ENCODE data around the gene OR4K2. TPM values are rescaled to one million over a fixed set of nuclear protein-coding genes. Genes with fewer than 3 reads are reported as not detected.
"Not testable (repeated sequence)": the region's sequence is repeated elsewhere in the genome, so short reads cannot be mapped to it uniquely, and the experiment has no call there.

Gene OR4K2, protein sequence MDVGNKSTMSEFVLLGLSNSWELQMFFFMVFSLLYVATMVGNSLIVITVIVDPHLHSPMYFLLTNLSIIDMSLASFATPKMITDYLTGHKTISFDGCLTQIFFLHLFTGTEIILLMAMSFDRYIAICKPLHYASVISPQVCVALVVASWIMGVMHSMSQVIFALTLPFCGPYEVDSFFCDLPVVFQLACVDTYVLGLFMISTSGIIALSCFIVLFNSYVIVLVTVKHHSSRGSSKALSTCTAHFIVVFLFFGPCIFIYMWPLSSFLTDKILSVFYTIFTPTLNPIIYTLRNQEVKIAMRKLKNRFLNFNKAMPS
- not detected in 2 replicates for total RNA-seq (2014; rRNA removed; shearing (Covaris generic); ENCODE audit: low replicate concordance)

DNA sequence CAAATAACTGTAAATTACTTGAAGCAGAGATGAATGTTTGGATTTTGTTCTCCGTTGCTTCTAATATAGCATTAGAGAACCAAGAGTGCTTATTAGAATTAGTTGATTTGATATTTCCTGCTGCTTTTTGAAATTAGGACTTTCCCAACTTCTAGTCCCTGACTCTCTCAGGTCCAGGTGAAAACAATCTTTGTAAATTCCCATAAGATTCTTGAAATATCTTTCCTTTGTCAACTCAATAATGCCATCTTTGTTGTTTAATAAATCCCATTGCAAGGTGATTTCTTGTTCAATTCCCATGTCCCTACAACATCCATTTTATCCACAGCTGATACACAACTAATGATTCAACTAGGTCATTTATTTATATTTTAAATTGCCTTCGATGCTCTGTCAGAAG, at the start of gene OR4K2:
OR4K2 (plus strand) TSS at position 301 of the 400 bp plus-strand sequence. CDS start 1,126 bp downstream, outside the sequence.
- Histone ChIP-seq H3K27me3 (no peaks in the 10 kb centered on the region), H3K9me3 (no peaks in the 10 kb centered on the region), H3K36me3 (no peaks in the 10 kb centered on the region), H3K4me3 (no peak within 1 kb of the TSS)
- no peak for DNase-seq

DNA sequence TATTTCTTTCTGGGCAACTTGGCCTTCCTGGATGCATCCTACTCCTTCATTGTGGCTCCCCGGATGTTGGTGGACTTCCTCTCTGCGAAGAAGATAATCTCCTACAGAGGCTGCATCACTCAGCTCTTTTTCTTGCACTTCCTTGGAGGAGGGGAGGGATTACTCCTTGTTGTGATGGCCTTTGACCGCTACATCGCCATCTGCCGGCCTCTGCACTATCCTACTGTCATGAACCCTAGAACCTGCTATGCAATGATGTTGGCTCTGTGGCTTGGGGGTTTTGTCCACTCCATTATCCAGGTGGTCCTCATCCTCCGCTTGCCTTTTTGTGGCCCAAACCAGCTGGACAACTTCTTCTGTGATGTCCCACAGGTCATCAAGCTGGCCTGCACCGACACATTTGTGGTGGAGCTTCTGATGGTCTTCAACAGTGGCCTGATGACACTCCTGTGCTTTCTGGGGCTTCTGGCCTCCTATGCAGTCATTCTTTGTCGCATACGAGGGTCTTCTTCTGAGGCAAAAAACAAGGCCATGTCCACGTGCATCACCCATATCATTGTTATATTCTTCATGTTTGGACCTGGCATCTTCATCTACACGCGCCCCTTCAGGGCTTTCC, 47.2 kb upstream of the OR4K2 start:
- not testable (repeated sequence) for H3K4me3 ChIP-seq, DNase-seq

DNA sequence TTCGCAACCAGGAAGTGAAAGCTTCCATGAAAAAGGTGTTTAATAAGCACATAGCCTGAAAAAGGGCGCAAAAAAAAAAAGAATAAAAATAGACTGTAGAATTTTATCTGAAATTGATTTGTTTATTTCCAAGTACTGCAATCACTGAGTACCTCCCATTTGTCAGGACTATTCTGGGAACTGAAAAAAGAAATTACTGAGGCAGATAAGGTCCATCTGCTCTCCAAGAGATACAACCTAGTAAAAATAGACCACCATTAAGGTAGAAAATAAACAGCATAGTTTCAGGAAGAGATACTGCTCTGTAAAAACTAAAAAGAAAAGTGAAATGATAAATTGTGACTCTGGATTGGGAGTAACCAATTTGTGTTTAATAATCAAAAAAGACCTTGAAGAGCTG, 46.6 kb upstream of the OR4K2 start:
- no peaks in the 10 kb centered on the region for H3K9me3 ChIP-seq
- DNase-seq = no peak
- H3K4me3 ChIP-seq = no peak overlapping the region
- H3K36me3 ChIP-seq = no peaks in the 10 kb centered on the region
- no peaks in the 10 kb centered on the region for H3K27me3 ChIP-seq

More for the DNA sequence above, 47.2 kb upstream of the OR4K2 start:
- H3K9me3 ChIP-seq, H3K27me3 ChIP-seq, H3K36me3 ChIP-seq: not testable (repeated sequence)

DNA sequence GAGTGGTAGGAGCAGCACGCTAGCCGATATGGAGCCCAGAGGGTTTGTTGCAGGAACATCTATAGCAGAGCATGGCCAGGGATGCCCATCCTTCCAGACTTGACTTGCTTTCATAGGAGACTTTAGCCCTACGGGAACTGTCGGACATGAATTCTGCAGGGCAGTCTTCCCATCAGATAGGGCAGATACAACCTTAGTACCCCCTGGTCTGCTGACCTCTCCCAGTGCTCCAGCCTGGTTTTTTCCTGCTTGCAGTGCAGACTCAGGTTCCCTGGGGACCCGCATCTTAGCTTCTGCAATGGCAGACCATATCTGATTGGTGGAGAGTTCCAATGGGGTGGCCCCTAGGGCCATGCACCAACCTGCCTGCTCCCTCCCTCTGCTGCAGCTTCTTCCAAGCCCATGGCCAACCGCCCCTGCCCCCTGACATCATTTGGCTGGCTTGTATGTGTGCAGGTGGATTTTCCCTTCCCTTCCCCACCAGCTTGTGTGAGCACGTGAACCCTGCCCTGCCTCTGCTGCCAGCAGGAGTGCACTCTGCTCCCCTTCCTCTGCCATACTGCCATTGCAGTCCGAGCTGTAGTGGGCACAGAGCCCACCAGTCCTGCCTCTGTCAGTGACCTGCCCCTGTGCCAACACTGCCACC, 40.6 kb upstream of the OR4K2 start:
- not testable (repeated sequence) for H3K9me3 ChIP-seq, H3K4me3 ChIP-seq, H3K36me3 ChIP-seq, DNase-seq, H3K27me3 ChIP-seq

DNA sequence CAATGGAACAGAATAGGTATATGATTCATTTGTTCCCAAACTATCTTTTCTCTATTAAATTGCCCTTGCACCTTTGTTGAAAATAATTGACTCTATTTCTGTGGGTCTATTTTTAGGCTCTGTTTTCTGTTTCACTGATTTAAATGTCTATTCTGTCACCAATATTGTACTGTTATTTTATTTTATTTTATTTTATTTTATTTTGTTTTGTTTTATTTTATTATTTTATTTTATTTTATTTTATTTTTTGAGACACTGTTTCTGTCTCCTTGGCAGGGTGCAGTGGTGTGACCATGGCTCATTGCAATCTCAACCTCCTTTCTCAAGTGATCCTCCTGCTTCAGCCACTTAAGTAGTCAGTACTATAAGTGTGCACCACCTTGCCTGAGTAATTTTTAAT, 36.5 kb upstream of the OR4K2 start:
- no peaks in the 10 kb centered on the region; the same call in 1 of the 2 replicates for H3K9me3 ChIP-seq
- DNase-seq = no peak
- no peaks in the 10 kb centered on the region for H3K27me3 ChIP-seq
- no peak overlapping the region for H3K4me3 ChIP-seq
- no peaks in the 10 kb centered on the region for H3K36me3 ChIP-seq

DNA sequence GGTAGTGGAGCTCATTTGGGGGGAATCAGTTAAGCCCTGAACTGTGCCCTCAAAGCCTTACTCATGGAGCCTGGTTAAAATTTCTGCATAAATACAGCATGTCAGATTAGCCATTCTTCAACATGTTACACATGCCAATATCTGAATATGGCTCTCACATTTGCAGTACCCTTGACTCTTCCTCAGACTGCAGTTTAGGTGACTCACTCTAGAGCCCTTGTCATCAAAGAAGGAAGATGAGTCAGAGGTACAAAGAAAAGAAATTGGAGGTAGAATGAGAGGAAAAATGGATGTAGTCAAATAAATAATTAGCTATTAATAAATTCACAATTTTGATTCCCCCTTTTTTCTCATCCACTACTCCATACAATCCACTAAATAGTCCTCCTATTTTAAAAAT, 23.6 kb upstream of the OR4K2 start:
- Histone ChIP-seq H3K4me3 (no peak overlapping the region), H3K36me3 (no peaks in the 10 kb centered on the region), H3K9me3 (no peaks in the 10 kb centered on the region), H3K27me3 (no peaks in the 10 kb centered on the region)
- no peak for DNase-seq

DNA sequence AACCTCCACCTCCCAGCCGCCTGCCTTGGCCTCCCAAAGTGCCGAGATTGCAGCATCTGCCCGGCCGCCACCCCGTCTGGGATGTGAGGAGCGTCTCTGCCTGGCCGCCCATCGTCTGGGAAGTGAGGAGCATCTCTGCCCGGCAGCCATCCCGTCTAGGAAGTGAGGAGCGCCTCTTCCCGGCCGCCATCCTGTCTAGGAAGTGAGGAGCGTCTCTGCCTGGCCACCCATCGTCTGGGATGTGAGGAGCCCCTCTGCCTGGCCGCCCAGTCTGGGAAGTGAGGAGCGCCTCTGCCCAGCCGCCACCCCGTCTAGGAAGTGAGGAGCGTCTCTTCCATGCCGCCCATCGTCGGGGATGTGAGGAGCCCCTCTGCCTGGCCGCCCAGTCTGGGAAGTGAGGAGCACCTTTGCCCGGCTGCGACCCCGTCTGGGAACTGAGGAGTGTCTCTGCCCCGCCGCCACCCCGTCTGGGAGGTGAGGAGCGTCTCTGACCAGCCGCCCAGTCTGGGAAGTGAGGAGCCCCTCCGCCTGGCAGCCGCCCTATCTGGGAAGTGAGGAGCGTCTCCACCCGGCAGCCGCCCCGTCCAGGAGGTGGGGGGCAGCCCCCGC, 8.8 kb upstream of the OR4K2 start:
- not testable (repeated sequence) for H3K27me3 ChIP-seq, H3K4me3 ChIP-seq, DNase-seq, H3K36me3 ChIP-seq, H3K9me3 ChIP-seq

DNA sequence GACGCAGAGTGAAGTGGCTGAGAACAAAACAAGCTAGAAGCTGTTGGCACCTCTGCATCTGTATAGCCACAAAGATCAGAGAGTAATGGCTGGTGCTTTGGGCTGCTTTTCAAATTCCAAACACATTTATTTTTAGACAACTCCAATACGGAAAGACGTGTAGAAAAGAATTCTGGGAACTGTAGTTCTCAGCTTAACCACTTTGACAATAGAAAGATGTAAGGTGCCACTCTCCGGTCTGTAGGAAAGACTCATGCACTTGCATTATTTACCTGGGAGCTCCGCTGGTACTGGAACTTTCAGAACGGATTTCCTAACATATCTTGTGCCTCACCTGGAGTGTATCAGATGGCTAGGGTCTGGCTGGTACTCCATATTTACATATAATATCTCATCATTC, 1.8 kb upstream of the OR4K2 start:
- no peaks in the 10 kb centered on the region for H3K27me3 ChIP-seq
- H3K36me3 ChIP-seq = no peaks in the 10 kb centered on the region
- no peaks in the 10 kb centered on the region for H3K9me3 ChIP-seq
- DNase-seq = no peak
- H3K4me3 ChIP-seq = no peak overlapping the region

DNA sequence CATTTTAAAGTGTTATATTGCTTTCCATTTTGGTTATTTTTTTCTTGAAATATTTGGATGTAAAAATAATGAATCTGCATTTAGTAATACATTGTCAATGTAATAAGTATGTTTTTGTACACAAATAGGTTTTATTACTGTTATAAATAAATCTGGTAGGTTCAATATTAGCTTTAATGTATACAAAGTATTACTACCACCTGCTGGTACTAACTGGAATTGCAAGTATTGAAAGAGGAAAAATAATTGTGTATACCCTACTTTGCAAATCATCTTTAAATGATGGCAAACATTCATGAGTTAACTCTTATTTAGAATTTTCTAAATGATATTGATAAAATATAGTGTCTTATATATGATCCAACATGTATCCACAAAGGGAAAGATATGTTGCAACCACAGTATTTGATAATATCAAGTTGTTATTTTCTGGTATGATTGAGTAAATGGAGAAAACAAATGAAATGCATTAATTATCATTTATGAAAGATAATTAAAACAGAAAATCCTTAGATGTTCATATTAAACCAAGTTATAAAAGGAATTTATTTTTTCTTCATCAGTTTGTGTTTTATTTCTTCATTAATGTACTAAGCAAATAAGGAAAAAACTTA, 3.2 kb downstream of the OR4K2 start:
- Histone ChIP-seq H3K9me3 (no peaks in the 10 kb centered on the region), H3K27me3 (no peaks in the 10 kb centered on the region), H3K36me3 (no peaks in the 10 kb centered on the region), H3K4me3 (no peak overlapping the region)
- DNase-seq = no peak

DNA sequence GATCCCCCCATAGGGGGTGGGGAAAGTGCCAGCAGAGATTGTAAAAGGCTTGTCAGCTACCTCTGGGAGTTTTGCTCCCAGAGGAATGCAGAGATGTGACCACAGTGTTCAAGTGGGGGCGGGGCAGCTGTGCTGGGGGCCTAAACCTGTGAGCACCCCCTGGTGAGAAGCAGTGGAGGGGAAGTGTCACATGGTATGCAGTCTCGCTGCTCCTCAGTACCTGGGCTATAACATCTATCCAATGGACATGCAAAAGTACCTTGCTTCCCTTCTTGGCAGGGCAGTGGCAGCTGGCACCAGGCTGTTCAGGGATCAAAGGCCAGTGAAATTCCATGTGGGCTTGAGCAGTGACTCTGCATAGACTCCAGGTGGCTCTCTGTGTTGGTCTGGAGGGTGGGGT, 20.3 kb downstream of the OR4K2 start:
- Histone ChIP-seq H3K9me3 (peaks cover 3% of the 10 kb centered on the region; the same call in 1 of the 2 replicates), H3K4me3 (no peak overlapping the region), H3K36me3 (no peaks in the 10 kb centered on the region), H3K27me3 (no peaks in the 10 kb centered on the region)
- DNase-seq = no peak

DNA sequence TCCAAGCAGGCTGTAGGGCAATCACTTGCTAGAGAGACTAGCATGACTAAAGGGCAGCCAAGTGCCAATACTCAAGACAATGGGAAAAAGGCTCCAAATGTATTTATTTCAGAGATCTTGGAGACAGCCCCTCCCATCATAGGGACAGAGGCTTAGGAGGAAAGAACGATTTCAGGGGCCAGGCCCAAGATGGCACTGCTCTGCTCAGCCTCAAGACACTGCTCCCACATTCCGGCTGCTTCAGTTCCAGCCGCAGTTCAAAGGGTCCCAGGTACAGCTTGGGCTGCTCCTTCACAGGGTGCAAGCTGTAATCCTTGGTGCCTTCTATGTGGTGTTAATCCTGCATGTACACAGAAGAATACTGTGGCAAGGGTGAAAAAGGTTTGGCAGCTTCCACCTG, 26.1 kb downstream of the OR4K2 start:
- Histone ChIP-seq H3K27me3 (no peaks in the 10 kb centered on the region), H3K9me3 (no peaks in the 10 kb centered on the region), H3K4me3 (no peak overlapping the region), H3K36me3 (no peaks in the 10 kb centered on the region)
- no peak for DNase-seq

DNA sequence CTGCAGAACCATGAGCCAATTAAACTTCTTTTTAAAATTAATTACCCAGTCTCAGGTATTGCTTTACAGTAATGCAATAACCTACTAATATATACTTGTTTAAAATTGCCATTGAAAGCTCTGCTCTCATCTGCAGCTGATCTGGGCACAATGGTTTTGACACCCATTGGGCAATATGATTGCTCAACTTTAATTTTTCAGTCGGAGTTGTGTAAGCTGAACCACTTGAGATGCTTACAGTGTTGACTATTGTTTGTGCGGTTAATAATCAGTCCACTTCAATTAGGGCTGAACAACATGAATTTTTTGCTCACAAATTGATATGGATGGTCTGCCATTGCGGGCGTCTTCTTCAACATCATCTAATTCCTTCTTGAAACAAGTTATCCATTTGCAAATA, 27.5 kb downstream of the OR4K2 start:
- Histone ChIP-seq H3K27me3 (no peaks in the 10 kb centered on the region), H3K4me3 (no peak overlapping the region), H3K9me3 (no peaks in the 10 kb centered on the region), H3K36me3 (no peaks in the 10 kb centered on the region)
- no peak for DNase-seq

DNA sequence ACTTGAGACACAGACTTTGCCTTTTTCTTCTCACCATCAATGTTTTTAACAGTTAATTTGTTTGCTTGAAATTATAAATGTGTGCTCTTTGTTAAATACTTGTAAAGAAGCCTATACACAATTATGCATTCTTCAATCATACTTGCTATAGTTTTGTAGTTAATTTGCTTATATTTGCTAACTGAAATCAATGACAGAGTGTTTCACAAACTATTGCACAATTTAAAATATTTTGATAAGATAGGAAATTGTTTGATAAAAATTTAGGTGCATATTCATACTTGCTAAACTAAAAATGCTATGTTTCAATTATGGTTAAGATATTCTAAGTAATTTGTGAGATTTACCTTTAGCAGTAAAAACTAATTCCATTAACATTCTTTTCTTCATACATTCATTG, 31.7 kb downstream of the OR4K2 start:
- no peaks in the 10 kb centered on the region for H3K27me3 ChIP-seq
- H3K4me3 ChIP-seq = no peak overlapping the region
- DNase-seq = no peak
- no peaks in the 10 kb centered on the region for H3K36me3 ChIP-seq
- H3K9me3 ChIP-seq = no peaks in the 10 kb centered on the region

DNA sequence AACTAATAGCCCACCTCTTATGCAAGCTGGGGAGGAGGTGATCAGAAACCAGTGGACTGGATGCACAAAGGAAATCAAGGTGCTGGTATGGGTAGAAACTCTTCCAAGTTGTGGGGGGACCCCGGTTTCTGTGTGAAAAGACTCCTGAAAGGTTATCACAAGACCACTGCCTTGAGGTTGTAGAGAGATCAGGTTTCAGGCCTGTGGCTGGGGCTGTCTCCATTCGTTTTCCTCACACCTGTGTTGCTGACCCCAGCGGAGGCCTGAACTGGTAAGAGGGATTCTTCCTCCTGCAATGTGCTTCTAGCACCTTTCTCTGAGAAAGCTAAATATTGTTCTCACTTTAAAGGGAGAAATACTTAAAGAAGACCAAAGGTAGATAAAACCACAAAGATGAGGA, 36.2 kb downstream of the OR4K2 start:
- no peaks in the 10 kb centered on the region for H3K27me3 ChIP-seq
- no peak for DNase-seq
- H3K9me3 ChIP-seq = no peaks in the 10 kb centered on the region
- no peaks in the 10 kb centered on the region for H3K36me3 ChIP-seq
- no peak overlapping the region for H3K4me3 ChIP-seq

DNA sequence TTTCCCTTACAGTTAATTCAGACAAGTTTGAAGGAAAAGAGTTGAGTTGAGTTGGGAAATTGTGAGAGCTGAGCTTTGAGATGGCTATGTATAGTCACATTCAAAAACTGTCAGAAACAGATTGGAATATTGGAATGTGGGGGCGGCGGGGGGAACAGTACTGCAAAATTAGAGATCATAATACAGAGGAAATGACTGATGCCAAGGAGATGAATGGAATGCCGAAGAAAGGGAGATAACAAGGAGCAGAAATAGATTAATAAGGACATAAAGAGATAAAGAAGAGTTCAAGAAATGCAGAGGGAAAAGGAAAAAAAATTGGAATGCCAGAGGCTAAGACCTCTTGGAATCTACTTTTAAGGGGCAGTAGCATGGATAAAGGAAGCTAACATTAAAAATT, 42.3 kb downstream of the OR4K2 start:
- DNase-seq = no peak
- Histone ChIP-seq H3K4me3 (no peak overlapping the region), H3K27me3 (no peaks in the 10 kb centered on the region), H3K9me3 (no peaks in the 10 kb centered on the region), H3K36me3 (no peaks in the 10 kb centered on the region)

DNA sequence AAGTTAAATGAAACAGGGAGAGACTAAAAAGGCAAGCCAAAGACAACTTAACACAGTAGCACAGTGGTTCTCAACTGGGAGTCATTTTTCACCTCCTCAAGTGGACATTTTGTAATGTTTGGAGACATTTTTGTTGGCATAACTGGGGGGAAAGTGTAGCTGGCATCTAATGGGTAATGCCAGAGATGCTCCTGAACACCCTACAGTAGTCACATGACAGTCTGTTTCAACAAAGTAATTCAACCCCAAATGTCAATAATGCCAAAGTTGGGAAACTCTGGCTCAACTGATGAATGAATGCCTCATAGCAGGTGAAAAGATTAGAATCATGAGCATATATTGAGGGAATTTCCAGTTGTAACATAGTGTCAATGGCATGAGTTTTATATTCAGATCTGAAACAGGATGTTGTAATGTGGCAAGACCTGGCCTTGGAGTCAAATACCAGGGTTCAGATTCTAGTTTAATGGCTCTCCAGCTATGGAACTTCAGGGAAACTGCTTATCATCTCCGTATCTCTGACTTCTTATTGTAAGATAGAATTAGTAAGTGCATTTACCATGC, 43.1 kb downstream of the OR4K2 start:
- H3K27me3 ChIP-seq = no peaks in the 10 kb centered on the region
- no peaks in the 10 kb centered on the region for H3K36me3 ChIP-seq
- no peak overlapping the region for H3K4me3 ChIP-seq
- no peak for DNase-seq
- H3K9me3 ChIP-seq = no peaks in the 10 kb centered on the region

Data from MG63 (cell line).